ENCODE results near the gene SPRR5.

GRCh38 chr1:152899883-152900282 lies 47.1 kb upstream of the SPRR5 start:
- TF ChIP-seq POLR2A (IDR thresholded peaks at IDR 0.05) (no peak), CTCF (IDR thresholded peaks at IDR 0.05) (no peak)
